B cell (primary cell): Measurements from ENCODE around the gene HTT-AS. TPM values are rescaled to one million over a fixed set of nuclear protein-coding genes. Genes with fewer than 3 reads are reported as not detected.
A peak's percentile ranks its signal among the peaks of the same experiment; 100 is the strongest.

Experiments
- ATAC-seq: fragments of 200-7000 bp; cut with Tn5 transposase; one replicate; pipeline ENCODE4 v1.10.0; 2021; ENCODE audit warnings: low read depth, mild to moderate bottlenecking, moderate number of reproducible peaks, moderate library complexity
- CTCF ChIA-PET: fragments of 350-600 bp; sonication (Branson Sonifier 250); formaldehyde crosslinking; loops from one replicate; lab custom pipeline; 2021; ENCODE audit warnings: antibody characterized with exemption, inconsistent platforms; lab: Charles Lee
- POLR2A ChIA-PET: fragments of 350-600 bp; sonication (Branson Sonifier 250); formaldehyde crosslinking; loops from one replicate; lab custom pipeline; 2021; ENCODE audit warnings: antibody characterized with exemption; lab: Charles Lee
- DNase-seq: peaks from one replicate; pipeline ENCODE4 v3.0.0; 2013
- H2AFZ ChIP-seq: 2 replicates; pipeline ENCODE4 v1.6.1; 2012; ENCODE audit warnings: mild to moderate bottlenecking, low read depth, low read length; ENCODE audit not compliant: insufficient read depth, poor library complexity, severe bottlenecking
- H3K27ac ChIP-seq, 2 donors: 1 replicate in 1 of 2; 2 replicates in 1 of 2; pipeline ENCODE4 v1.5.1; 2012 to 2013; ENCODE audit warnings: low read length in 2 of 2, mild to moderate bottlenecking in 2 of 2, moderate library complexity in 1 of 2
- H3K27me3 ChIP-seq, 4 experiments: fragments of 200-600 bp in 1 of 4; sonication (generic) in 1 of 4; replicated peaks in 1 of 4; 1 replicate in 2 of 4; 2 replicates in 2 of 4; pipeline versions ENCODE4 v1.6.1 to v1.7.0; 2013 to 2016; ENCODE audit warnings: low read length in 3 of 4, mild to moderate bottlenecking in 2 of 4, mixed read lengths in 1 of 4, moderate library complexity in 1 of 4; ENCODE audit not compliant: insufficient read depth in 4 of 4, control insufficient read depth in 3 of 4; ENCODE audit errors: control extremely low read depth in 1 of 4
- H3K36me3 ChIP-seq, 2 experiments: replicated peaks in 1 of 2; 1 replicate in 1 of 2; 2 replicates in 1 of 2; pipeline versions ENCODE4 v1.6.1 to v1.7.1; 2013; ENCODE audit warnings: low read length in 1 of 2; ENCODE audit not compliant: insufficient read depth in 2 of 2, control insufficient read depth in 1 of 2; ENCODE audit errors: control extremely low read depth in 1 of 2, extremely low read depth in 1 of 2
- H3K4me1 ChIP-seq, 2 donors: fragments of 200-600 bp in 1 of 2; sonication (generic) in 1 of 2; 1 replicate in 1 of 2; 2 replicates in 1 of 2; pipeline versions ENCODE4 v1.5.1 to v1.6.1; 2013 to 2017; ENCODE audit warnings: low read length in 2 of 2; ENCODE audit not compliant: control insufficient read depth in 2 of 2, insufficient read depth in 2 of 2
- H3K4me2 ChIP-seq: replicated peaks from 2 replicates; pipeline ENCODE3; 2012; ENCODE audit warnings: mild to moderate bottlenecking, low read depth, low read length; ENCODE audit not compliant: poor library complexity, severe bottlenecking
- H3K4me3 ChIP-seq, 5 experiments: fragments of 200-600 bp in 1 of 5; sonication (generic) in 1 of 5; 1 replicate in 3 of 5; 2 replicates in 2 of 5; pipeline versions ENCODE4 v1.5.1 to v1.7.0; 2011 to 2016; ENCODE audit warnings: low read length in 4 of 5, mild to moderate bottlenecking in 4 of 5, low read depth in 2 of 5, control low read depth in 1 of 5, moderate library complexity in 1 of 5; ENCODE audit not compliant: insufficient read depth in 1 of 5; ENCODE audit errors: control extremely low read depth in 1 of 5, extremely low read depth in 1 of 5
- H3K79me2 ChIP-seq: fragments of 200-600 bp; sonication (generic); one replicate; pipeline ENCODE4 v1.6.0; 2016; ENCODE audit warnings: low read length; ENCODE audit not compliant: control insufficient read depth, insufficient read depth
- H3K9ac ChIP-seq: fragments of 200-600 bp; sonication (generic); 2 replicates; pipeline ENCODE4 v1.6.1; 2017; ENCODE audit warnings: mild to moderate bottlenecking, low read length, moderate library complexity
- H3K9me3 ChIP-seq, 3 donors: one replicate each; pipeline versions ENCODE4 v1.6.1 to v1.7.1; 2013; ENCODE audit warnings: low read length in 2 of 3; ENCODE audit not compliant: control insufficient read depth in 2 of 3, insufficient read depth in 1 of 3; ENCODE audit errors: control extremely low read depth in 1 of 3
- H4K20me1 ChIP-seq: 2 replicates; pipeline ENCODE4 v1.6.0; 2012; ENCODE audit warnings: mild to moderate bottlenecking, low read length; ENCODE audit not compliant: insufficient read depth, control insufficient read depth, poor library complexity, severe bottlenecking
- H3K27ac Mint-ChIP-seq: one replicate; pipeline ENCODE4 v1.8.0; 2021; ENCODE audit warnings: mixed read lengths
- H3K27me3 Mint-ChIP-seq: one replicate; pipeline ENCODE4 v1.8.0; 2021; ENCODE audit warnings: mixed read lengths
- H3K4me1 Mint-ChIP-seq: one replicate; pipeline ENCODE4 v1.8.0; 2021; ENCODE audit warnings: mixed read lengths
- H3K4me3 Mint-ChIP-seq: one replicate; pipeline ENCODE4 v1.8.0; 2021; ENCODE audit warnings: mixed read lengths
- H3K9me3 Mint-ChIP-seq: one replicate; pipeline ENCODE4 v1.8.0; 2022; ENCODE audit warnings: mixed read lengths; ENCODE audit not compliant: insufficient read depth
- EZH2 ChIP-seq: IDR thresholded peaks from 2 replicates; pipeline ENCODE4 v1.6.1; 2012; ENCODE audit warnings: borderline replicate concordance, low read depth, mild to moderate bottlenecking, moderate library complexity, low read length; ENCODE audit not compliant: insufficient read depth, poor library complexity, severe bottlenecking
- WGBS: methylation state at CpG from one replicate; pipeline ENCODE4 v1.1.5; 2013; ENCODE audit warnings: missing lambda C conversion rate; ENCODE audit not compliant: insufficient coverage; 5-methylcytosine and 5-hydroxymethylcytosine counted together
- intact Hi-C: fragments of 100-400 bp; cut with micrococcal nuclease; formaldehyde crosslinking; loops from one replicate; pipeline ENCODE4 v1.10.0; 2022
- polyA plus RNA-seq: library from polyadenylated mRNA; depleted of rRNA; stranded (reverse); fragments of >200 nt; gene quantifications from 2 replicates; pipeline ENCODE4 v1.2.3, GENCODE V29; 2012
- total RNA-seq, 2 donors: library from RNA; stranded (reverse); fragments of 120-200 nt in 1 of 2; gene quantifications; 1 replicate in 1 of 2; 2 replicates in 1 of 2; pipeline versions ENCODE4 v1.2.3 to v1.2.4, GENCODE V29; 2013 to 2022
- TF ChIP-seq, protein P1 (sequence below): fragments of 200-600 bp; IDR thresholded peaks from one replicate; pipeline ENCODE4 v1.8.0; 2022; ENCODE audit warnings: antibody characterized with exemption, mild to moderate bottlenecking

Gene HTT-AS
- total and polyA plus RNA-seq, 2 donors (not counting 1 experiment from before 2014, with no cell fraction given) = 0.84 TPM; not detected in 1

DNA sequence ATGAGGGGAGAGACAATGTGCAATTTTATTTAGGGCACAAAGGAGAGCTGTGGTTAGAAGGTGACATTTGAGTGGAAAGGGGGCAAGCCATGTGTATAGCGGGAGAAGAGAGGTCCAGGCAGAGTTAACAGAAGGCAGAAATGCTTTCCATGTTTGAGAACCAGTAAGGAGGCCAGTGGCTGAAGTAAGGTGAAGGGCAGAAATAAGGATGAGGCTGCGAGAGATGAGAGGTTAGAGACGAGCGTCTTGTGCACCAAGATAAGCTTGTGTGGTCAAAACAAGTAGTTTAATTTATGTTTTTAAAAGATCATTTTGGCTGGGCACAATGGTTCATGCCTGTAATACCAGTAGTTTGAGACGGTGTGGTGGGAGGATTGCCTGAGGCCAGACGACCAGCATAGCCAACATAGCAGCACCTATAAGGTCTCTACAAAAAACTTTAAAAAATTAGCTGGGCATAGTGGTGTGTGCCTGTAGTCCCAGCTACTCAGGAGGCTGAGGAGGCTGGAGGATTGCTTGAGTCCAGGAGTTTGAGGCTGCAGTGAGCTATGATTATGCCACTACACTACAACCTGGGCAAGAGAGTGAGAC lies 8.7 kb upstream of the HTT-AS start:
- no peak overlapping the region for H2AFZ ChIP-seq
- Mint-ChIP-seq H3K4me1 (peaks cover 58% of the 10 kb centered on the region), H3K4me3 (no peak overlapping the region), H3K9me3 (no peaks in the 10 kb centered on the region), H3K27me3 (no peaks in the 10 kb centered on the region), H3K27ac (no peak overlapping the region)
- POLR2A ChIA-PET = no interaction called here
- 88% methylated on average over 4 of the region's 6 CpGs for WGBS
- no peaks in the 10 kb centered on the region for H3K27me3 ChIP-seq
- H3K9ac ChIP-seq = no peak overlapping the region
- H3K36me3 ChIP-seq = peaks cover 4 to 6% of the 10 kb centered on the region in 2 experiments
- H3K27ac ChIP-seq = no peak overlapping the region
- H3K4me1 ChIP-seq = peaks cover 26 to 38% of the 10 kb centered on the region in 2 donors
- no peak for DNase-seq
- TF ChIP-seq EZH2 = no peak
- H3K79me2 ChIP-seq = peaks cover 95% of the 10 kb centered on the region
- H3K9me3 ChIP-seq = no peaks in the 10 kb centered on the region
- no peak overlapping the region for H3K4me2 ChIP-seq
- intact Hi-C loops = no loop called here
- no peak overlapping the region for H3K4me3 ChIP-seq
- CTCF ChIA-PET = interaction anchor here (0.6 to 1.4 kb wide), 3 partner anchors 15 to 874 kb away, joined by 3 read pairs; no protein-coding TSS in a partner anchor
- ATAC-seq = no peak
- peaks cover 71% of the 10 kb centered on the region for H4K20me1 ChIP-seq

DNA sequence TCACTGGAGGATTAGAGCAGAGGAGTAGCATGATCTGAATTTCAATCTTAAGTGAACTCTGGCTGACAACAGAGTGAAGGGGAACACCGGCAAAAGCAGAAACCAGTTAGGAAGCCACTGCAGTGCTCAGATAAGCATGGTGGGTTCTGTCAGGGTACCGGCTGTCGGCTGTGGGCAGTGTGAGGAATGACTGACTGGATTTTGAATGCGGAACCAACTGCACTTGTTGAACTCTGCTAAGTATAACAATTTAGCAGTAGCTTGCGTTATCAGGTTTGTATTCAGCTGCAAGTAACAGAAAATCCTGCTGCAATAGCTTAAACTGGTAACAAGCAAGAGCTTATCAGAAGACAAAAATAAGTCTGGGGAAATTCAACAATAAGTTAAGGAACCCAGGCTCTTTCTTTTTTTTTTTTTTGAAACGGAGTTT lies 5.4 kb upstream of the HTT-AS start:
- DNase-seq (peak; percentile 74), ATAC-seq (peak; percentile 53)
- Histone ChIP-seq H3K36me3 (peaks cover 0 to 1% of the 10 kb centered on the region in 2 experiments), H3K9ac (no peak overlapping the region), H3K27ac (peak overlapping the region; percentile 1 to 71), H3K4me3 (no peak overlapping the region), H3K79me2 (peaks cover 86% of the 10 kb centered on the region), H3K9me3 (no peaks in the 10 kb centered on the region), H2AFZ (no peak overlapping the region), H3K27me3 (no peaks in the 10 kb centered on the region), H3K4me1 (peaks cover 52 to 55% of the 10 kb centered on the region in 2 donors), H3K4me2 (peak overlapping the region; percentile 31), H4K20me1 (peaks cover 62% of the 10 kb centered on the region)
- Mint-ChIP-seq H3K27ac (peak overlapping the region; percentile 92), H3K27me3 (no peaks in the 10 kb centered on the region), H3K9me3 (no peaks in the 10 kb centered on the region), H3K4me3 (peak overlapping the region; percentile 74), H3K4me1 (peaks cover 65% of the 10 kb centered on the region)
- intact Hi-C loops = loop anchor here (2.0 to 10.0 kb wide), 2 partner anchors 27 to 1495 kb away; no protein-coding TSS in a partner anchor
- CTCF ChIA-PET = interaction anchor here (0.7 to 0.8 kb wide), 2 partner anchors 42 to 292 kb away, joined by 3 read pairs; no protein-coding TSS in a partner anchor
- WGBS = 9% methylated on average over 6 of the region's 6 CpGs
- POLR2A ChIA-PET = no interaction called here
- TF ChIP-seq, protein P1, sequence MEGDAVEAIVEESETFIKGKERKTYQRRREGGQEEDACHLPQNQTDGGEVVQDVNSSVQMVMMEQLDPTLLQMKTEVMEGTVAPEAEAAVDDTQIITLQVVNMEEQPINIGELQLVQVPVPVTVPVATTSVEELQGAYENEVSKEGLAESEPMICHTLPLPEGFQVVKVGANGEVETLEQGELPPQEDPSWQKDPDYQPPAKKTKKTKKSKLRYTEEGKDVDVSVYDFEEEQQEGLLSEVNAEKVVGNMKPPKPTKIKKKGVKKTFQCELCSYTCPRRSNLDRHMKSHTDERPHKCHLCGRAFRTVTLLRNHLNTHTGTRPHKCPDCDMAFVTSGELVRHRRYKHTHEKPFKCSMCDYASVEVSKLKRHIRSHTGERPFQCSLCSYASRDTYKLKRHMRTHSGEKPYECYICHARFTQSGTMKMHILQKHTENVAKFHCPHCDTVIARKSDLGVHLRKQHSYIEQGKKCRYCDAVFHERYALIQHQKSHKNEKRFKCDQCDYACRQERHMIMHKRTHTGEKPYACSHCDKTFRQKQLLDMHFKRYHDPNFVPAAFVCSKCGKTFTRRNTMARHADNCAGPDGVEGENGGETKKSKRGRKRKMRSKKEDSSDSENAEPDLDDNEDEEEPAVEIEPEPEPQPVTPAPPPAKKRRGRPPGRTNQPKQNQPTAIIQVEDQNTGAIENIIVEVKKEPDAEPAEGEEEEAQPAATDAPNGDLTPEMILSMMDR = no peak
- no peak for TF ChIP-seq EZH2
